ENCODE measurements around the gene DLGAP1. TPM values are rescaled to one million over a fixed set of nuclear protein-coding genes. Genes with fewer than 3 reads are reported as not detected.
A peak's percentile ranks its signal among the peaks of the same experiment; 100 is the strongest.

DLGAP1 gene
- total RNA-seq, 6 experiments from 2014 or later = 0.09 to 0.31 (median 0.18) TPM; not detected in 2

- H3K9me3 ChIP-seq = no peaks in the 10 kb centered on the region
- H3K27ac ChIP-seq = no peak overlapping the region
- H3K27me3 ChIP-seq = no peaks in the 10 kb centered on the region
- H3K36me3 ChIP-seq = no peaks in the 10 kb centered on the region
- no peak overlapping the region for H3K4me3 ChIP-seq
- no peak for DNase-seq
- H3K4me1 ChIP-seq = no peaks in the 10 kb centered on the region
- intact Hi-C loops (cut with DNase I) = no loop called here
- ATAC-seq = no peak
- 93% methylated on average over 2 of the region's 3 CpGs for WGBS (ENCODE audit: insufficient coverage, low coverage, low lambda C conversion rate, missing lambda C conversion rate)
- TF ChIP-seq CTCF (IDR thresholded peaks at IDR 0.05) (no peak), POLR2A (IDR thresholded peaks at IDR 0.05) (no peak)
Measured at GRCh38 chr18:3682061-3682460, 773.0 kb downstream of the DLGAP1 start.

DNA sequence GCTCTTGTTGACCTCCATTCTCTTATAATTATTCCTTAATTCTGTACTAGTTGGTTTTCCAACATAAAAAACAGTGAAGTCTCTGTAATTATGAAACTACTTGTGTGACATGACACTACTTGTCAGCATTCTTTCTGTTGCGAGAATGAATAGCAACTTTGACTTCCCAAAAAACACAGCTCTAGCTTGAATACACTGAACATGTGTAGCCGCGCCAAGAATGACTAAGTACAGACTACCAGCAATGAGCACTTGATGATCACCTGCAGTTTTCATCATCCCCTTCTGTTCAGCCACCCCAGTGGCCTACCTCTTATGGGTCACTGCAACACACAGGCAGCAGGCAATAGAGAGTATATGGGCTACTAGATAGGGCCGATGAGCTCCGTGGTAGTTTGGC is 775.9 kb downstream of the DLGAP1 start:
- Histone ChIP-seq H3K4me3 (no peak overlapping the region), H3K27me3 (no peaks in the 10 kb centered on the region), H3K36me3 (no peaks in the 10 kb centered on the region), H3K4me1 (no peaks in the 10 kb centered on the region), H3K27ac (no peak overlapping the region), H3K9me3 (no peaks in the 10 kb centered on the region)
- DNase-seq (no peak), ATAC-seq (peak in 3 of 4 donors; percentile 34 to 55 (median 53))
- 69% methylated on average over 5 of the region's 5 CpGs for WGBS (ENCODE audit: insufficient coverage, low coverage, low lambda C conversion rate, missing lambda C conversion rate)
- no peak for TF ChIP-seq POLR2A (IDR thresholded peaks at IDR 0.05)
- no peak for TF ChIP-seq CTCF (IDR thresholded peaks at IDR 0.05)
- intact Hi-C loops (cut with DNase I) = loop anchor here in 1 of 2 donors (10.0 kb wide), 1 partner anchor 384 kb away; no protein-coding TSS in a partner anchor

DNA sequence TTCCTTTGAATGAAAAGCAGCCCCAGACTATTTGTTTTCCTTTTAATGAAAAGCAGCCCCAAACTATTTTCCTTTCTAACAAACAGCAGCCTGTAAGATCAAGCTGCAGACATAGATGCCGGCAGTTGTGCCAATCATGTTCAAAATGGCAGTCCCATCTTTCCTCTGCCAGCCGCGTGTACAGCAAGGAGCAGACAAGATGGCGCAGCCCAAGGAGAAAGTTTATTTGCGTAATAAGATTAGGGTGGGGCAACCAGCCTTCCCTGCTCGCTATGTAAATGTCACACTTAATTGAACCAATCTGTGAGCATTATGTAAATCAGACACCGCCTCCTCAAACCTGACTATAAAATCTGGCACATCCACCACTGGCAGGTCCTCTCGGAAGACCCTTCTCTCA is 779.1 kb downstream of the DLGAP1 start:
- Histone ChIP-seq H3K27me3 (no peaks in the 10 kb centered on the region), H3K4me3 (no peak overlapping the region), H3K9me3 (no peaks in the 10 kb centered on the region), H3K27ac (no peak overlapping the region), H3K36me3 (no peaks in the 10 kb centered on the region), H3K4me1 (no peaks in the 10 kb centered on the region)
- 88% methylated on average over 1 of the region's 8 CpGs for WGBS (ENCODE audit: insufficient coverage, low coverage, low lambda C conversion rate, missing lambda C conversion rate)
- no peak for ATAC-seq
- no peak for DNase-seq
- TF ChIP-seq POLR2A (IDR thresholded peaks at IDR 0.05) = no peak
- TF ChIP-seq CTCF (IDR thresholded peaks at IDR 0.05) = no peak
- intact Hi-C loops (cut with DNase I) = loop anchor here in 1 of 2 donors (10.0 kb wide), 1 partner anchor 381 kb away; no protein-coding TSS in a partner anchor

DNA sequence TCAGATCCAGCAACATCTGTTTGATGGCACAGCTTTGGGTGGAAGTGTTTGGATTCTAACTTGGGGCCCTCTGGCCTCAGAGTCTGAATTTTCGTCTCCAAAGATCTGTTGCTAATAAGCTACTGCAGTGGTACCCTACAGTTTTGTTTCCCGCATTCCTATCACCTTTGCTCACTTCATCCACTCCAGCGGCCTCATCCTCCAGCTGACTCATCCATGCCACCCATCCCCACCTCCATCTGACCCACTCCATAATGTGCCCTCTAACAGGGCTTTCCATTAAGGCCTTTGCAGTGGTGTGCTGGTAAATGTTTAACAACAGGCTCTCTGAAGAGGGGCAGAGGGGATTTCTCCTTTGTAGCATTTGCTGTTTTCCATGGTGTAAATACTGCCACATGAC is 779.7 kb downstream of the DLGAP1 start:
- no peak for TF ChIP-seq CTCF (IDR thresholded peaks at IDR 0.05)
- TF ChIP-seq POLR2A (IDR thresholded peaks at IDR 0.05) = no peak
- no peak overlapping the region for H3K27ac ChIP-seq
- WGBS (ENCODE audit: insufficient coverage, low coverage, low lambda C conversion rate, missing lambda C conversion rate) = 100% methylated on average over 2 of the region's 3 CpGs
- H3K27me3 ChIP-seq = no peaks in the 10 kb centered on the region
- DNase-seq (no peak), ATAC-seq (no peak)
- no peaks in the 10 kb centered on the region for H3K9me3 ChIP-seq
- no peaks in the 10 kb centered on the region for H3K36me3 ChIP-seq
- intact Hi-C loops (cut with DNase I) = loop anchor here in 1 of 2 donors (10.0 kb wide), 1 partner anchor 381 kb away; no protein-coding TSS in a partner anchor
- H3K4me3 ChIP-seq = no peak overlapping the region
- no peaks in the 10 kb centered on the region for H3K4me1 ChIP-seq

- H3K4me3 ChIP-seq = no peak overlapping the region
- intact Hi-C loops (cut with DNase I) = loop anchor here in 1 of 2 donors (10.0 kb wide), 1 partner anchor 376 kb away; no protein-coding TSS in a partner anchor
- H3K27ac ChIP-seq = no peak overlapping the region
- H3K4me1 ChIP-seq = peaks cover 0 to 17% (median 0%) of the 10 kb centered on the region in 4 donors
- ATAC-seq (no peak), DNase-seq (no peak)
- no peaks in the 10 kb centered on the region for H3K27me3 ChIP-seq
- no peaks in the 10 kb centered on the region for H3K36me3 ChIP-seq
- no peak for TF ChIP-seq POLR2A (IDR thresholded peaks at IDR 0.05)
- TF ChIP-seq CTCF (IDR thresholded peaks at IDR 0.05) = no peak
- WGBS (ENCODE audit: insufficient coverage, low coverage, low lambda C conversion rate, missing lambda C conversion rate) = 77% methylated on average over 2 of the region's 2 CpGs
- H3K9me3 ChIP-seq = no peaks in the 10 kb centered on the region
Measured at GRCh38 chr18:3671176-3671575, 783.9 kb downstream of the DLGAP1 start.

All from right lobe of liver (tissue), 6 donors.